Calu3 (cell line): ENCODE data around the gene ATP6V1B1. TPM values are rescaled to one million over a fixed set of nuclear protein-coding genes. Genes with fewer than 3 reads are reported as not detected.
A peak's percentile ranks its signal among the peaks of the same experiment; 100 is the strongest.

Experiments
- BruUV-seq: library from RNA; stranded (reverse); fragments of 400-500 nt; replicated peaks from 2 replicates; lab custom pipeline; 2021; lab: Mats Ljungman, UMichigan
- CTCF ChIA-PET: fragments of 300-600 bp; sonication (Branson Sonifier 250); formaldehyde crosslinking; loops from one replicate; lab custom pipeline; 2022; ENCODE audit warnings: antibody characterized with exemption; lab: Charles Lee
- DNase-seq: peaks from one replicate; pipeline ENCODE4 v3.0.0; 2022
- H3K27ac Mint-ChIP-seq: one replicate; pipeline ENCODE4 v1.8.0; 2022; ENCODE audit warnings: mixed read lengths; ENCODE audit not compliant: unreplicated experiment
- H3K27me3 Mint-ChIP-seq: one replicate; pipeline ENCODE4 v1.8.0; 2022; ENCODE audit warnings: mixed read lengths; ENCODE audit not compliant: unreplicated experiment
- H3K36me3 Mint-ChIP-seq: one replicate; pipeline ENCODE4 v1.8.0; 2022; ENCODE audit warnings: mild to moderate bottlenecking, moderate library complexity, mixed read lengths; ENCODE audit not compliant: insufficient read depth, unreplicated experiment
- H3K4me1 Mint-ChIP-seq: one replicate; pipeline ENCODE4 v1.8.0; 2022; ENCODE audit warnings: mild to moderate bottlenecking, low read depth, mixed read lengths; ENCODE audit not compliant: unreplicated experiment
- H3K4me3 Mint-ChIP-seq: one replicate; pipeline ENCODE4 v1.8.0; 2022; ENCODE audit warnings: mild to moderate bottlenecking, low read depth, moderate library complexity, mixed read lengths; ENCODE audit not compliant: unreplicated experiment
- H3K9me3 Mint-ChIP-seq: one replicate; pipeline ENCODE4 v1.8.0; 2022; ENCODE audit warnings: low read depth, mixed read lengths; ENCODE audit not compliant: unreplicated experiment
- intact Hi-C: fragments of 100-400 bp; cut with micrococcal nuclease; formaldehyde crosslinking; loops from one replicate; pipeline ENCODE4 v1.10.0; 2022; ENCODE audit not compliant: unreplicated experiment
- total RNA-seq: library from RNA; stranded (reverse); gene quantifications from 2 replicates; pipeline ENCODE4 v1.2.3, GENCODE V29; 2022
- TF ChIP-seq, protein P1 (sequence below): fragments of 200-600 bp; IDR thresholded peaks from one replicate; pipeline ENCODE4 v1.8.0; 2022; ENCODE audit warnings: antibody characterized with exemption; ENCODE audit not compliant: unreplicated experiment

ATP6V1B1 gene
- total RNA-seq, 1 experiment from 2014 or later, result not detected

DNA sequence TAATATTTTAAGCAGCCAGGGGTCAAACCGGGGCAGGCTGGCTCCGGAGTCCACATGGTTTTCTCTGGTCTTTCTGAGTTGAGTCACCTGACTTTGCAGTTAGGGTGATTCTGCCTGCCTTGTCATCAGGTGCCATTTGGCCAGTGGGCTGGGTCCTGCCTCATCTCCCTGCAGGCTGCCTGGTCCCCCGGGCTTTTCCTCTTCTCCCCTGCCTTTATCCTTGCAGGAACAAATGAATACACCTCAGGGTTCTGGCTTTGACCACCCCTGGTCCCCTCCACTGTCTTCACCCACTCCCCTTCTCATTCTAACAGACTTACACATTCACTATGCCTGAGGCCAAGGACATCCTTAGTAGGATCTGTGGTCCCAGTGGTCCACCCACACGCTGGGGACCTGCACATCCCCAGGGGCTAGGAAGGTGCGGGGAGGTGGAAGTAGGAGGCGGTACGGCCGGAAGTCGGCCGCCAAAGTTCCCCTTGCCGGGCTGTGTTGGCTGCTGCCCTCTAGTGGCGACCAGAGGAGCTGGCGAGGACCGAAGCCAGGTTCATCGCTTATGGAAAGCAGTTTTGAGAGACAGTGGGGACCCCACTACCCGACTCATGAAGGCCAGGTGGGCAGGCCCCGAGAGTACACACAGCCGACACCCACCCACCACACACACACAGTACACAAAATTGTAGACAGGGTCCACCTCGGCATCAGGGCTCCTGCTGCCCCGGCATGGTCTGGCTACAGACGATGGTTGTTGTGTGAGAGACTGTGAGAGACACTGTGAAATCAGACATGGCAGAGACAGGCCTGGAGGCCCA, 65.3 kb downstream of the ATP6V1B1 start:
- no peak overlapping the region for H3K27ac Mint-ChIP-seq

GRCh38 chr2:71001592-71001927, 65.9 kb downstream of the ATP6V1B1 start:
- CTCF ChIA-PET, result interaction anchor here (0.6 to 0.7 kb wide), 3 partner anchors 35 to 129 kb away, joined by 3 to 4 read pairs (median 4); partner anchors contain the start of genes MCEE and MPHOSPH10
- Mint-ChIP-seq H3K27ac (no peak overlapping the region), H3K27me3 (peaks cover 36% of the 10 kb centered on the region), H3K4me1 (no peaks in the 10 kb centered on the region), H3K36me3 (no peaks in the 10 kb centered on the region), H3K9me3 (no peaks in the 10 kb centered on the region), H3K4me3 (no peak overlapping the region)
- no TSS peak for BruUV-seq
- no peak for DNase-seq
- intact Hi-C loops, result no loop called here
- TF ChIP-seq, protein P1, sequence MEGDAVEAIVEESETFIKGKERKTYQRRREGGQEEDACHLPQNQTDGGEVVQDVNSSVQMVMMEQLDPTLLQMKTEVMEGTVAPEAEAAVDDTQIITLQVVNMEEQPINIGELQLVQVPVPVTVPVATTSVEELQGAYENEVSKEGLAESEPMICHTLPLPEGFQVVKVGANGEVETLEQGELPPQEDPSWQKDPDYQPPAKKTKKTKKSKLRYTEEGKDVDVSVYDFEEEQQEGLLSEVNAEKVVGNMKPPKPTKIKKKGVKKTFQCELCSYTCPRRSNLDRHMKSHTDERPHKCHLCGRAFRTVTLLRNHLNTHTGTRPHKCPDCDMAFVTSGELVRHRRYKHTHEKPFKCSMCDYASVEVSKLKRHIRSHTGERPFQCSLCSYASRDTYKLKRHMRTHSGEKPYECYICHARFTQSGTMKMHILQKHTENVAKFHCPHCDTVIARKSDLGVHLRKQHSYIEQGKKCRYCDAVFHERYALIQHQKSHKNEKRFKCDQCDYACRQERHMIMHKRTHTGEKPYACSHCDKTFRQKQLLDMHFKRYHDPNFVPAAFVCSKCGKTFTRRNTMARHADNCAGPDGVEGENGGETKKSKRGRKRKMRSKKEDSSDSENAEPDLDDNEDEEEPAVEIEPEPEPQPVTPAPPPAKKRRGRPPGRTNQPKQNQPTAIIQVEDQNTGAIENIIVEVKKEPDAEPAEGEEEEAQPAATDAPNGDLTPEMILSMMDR, result no peak

More for the DNA sequence above, 65.3 kb downstream of the ATP6V1B1 start:
- CTCF ChIA-PET, result interaction anchor here (0.6 to 0.7 kb wide), 3 partner anchors 35 to 129 kb away, joined by 3 to 4 read pairs (median 4); partner anchors contain the start of genes MCEE and MPHOSPH10
- DNase-seq, result peak; percentile 77
- H3K4me3 Mint-ChIP-seq, result no peak overlapping the region
- H3K9me3 Mint-ChIP-seq, result no peaks in the 10 kb centered on the region
- BruUV-seq, result no TSS peak
- H3K36me3 Mint-ChIP-seq, result no peaks in the 10 kb centered on the region
- intact Hi-C loops, result no loop called here
- H3K27me3 Mint-ChIP-seq, result peaks cover 31% of the 10 kb centered on the region
- H3K4me1 Mint-ChIP-seq, result no peaks in the 10 kb centered on the region
- TF ChIP-seq, protein P1, result peak; percentile 81

DNA sequence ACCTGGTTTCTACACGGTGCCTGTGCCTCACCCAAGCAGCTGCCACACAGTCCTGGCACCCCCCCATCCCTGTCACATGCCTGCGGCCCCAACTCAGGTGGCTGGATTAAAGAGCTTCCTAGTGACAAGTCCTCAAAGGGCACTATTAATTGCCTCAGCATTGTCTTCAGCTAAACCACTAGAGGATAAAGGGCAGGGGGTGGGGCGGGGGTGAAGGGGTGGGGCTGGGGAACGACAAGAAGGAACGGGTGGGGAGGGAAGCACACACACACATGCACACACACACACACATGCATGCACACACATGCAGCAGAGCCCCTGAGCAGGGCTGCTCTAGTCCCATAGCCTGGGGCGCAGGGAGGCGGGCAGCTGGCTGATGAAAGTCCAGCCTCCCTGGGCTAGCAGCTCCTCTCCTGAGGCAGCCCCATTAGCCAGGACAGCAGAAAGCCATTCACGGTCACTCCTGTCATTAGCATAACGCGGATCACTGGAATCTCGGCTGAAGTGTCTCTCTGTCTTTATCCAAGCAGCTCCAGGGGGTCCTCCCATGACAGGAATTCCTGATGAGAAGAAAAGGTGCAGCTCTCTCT, 66.4 kb downstream of the ATP6V1B1 start:
- Mint-ChIP-seq H3K27me3 (peaks cover 36% of the 10 kb centered on the region), H3K27ac (no peak overlapping the region), H3K36me3 (no peaks in the 10 kb centered on the region), H3K4me3 (no peak overlapping the region), H3K9me3 (no peaks in the 10 kb centered on the region), H3K4me1 (no peaks in the 10 kb centered on the region)
- CTCF ChIA-PET, result interaction anchor here (0.7 kb wide), 1 partner anchor 108 kb away, joined by 3 read pairs; no protein-coding TSS in a partner anchor
- TF ChIP-seq, protein P1, result no peak
- BruUV-seq, result no TSS peak
- intact Hi-C loops, result no loop called here
- no peak for DNase-seq

DNA sequence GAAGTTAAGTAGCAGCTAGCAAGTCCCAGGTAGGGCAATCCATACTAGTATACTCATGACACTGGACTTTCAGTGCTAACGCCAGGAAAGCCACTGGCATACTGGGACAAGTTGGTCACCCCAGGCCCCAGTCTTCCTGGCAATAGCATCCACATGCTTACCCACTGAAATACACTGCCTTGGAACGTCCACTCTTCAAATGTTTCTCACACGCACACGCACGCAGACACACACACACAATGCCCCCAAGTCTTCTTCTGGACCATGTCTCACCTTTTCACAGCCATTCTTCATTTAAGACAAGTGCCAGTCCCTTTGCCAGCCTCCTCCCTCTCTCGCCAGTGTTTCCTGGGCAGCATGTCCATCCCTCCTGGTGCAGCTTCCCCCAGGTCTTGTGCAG, 67.7 kb downstream of the ATP6V1B1 start:
- H3K27me3 Mint-ChIP-seq, result peaks cover 47% of the 10 kb centered on the region
- H3K27ac Mint-ChIP-seq, result no peak overlapping the region
- H3K36me3 Mint-ChIP-seq, result no peaks in the 10 kb centered on the region
- H3K4me1 Mint-ChIP-seq, result no peaks in the 10 kb centered on the region
- H3K9me3 Mint-ChIP-seq, result no peaks in the 10 kb centered on the region
- TF ChIP-seq, protein P1, result no peak
- CTCF ChIA-PET, result no interaction called here
- BruUV-seq, result no TSS peak
- DNase-seq, result no peak
- intact Hi-C loops, result no loop called here
- no peak overlapping the region for H3K4me3 Mint-ChIP-seq
